H1 (cell line): Measurements from ENCODE around the gene MAP4K1. TPM values are rescaled to one million over a fixed set of nuclear protein-coding genes. Genes with fewer than 3 reads are reported as not detected.

ENCODE experiments used
- ATF3 ChIP-seq: IDR thresholded peaks from 2 replicates; pipeline ENCODE4 v1.6.1; 2011; ENCODE audit warnings: low read depth, mild to moderate bottlenecking, low read length; ENCODE audit not compliant: insufficient read depth
- CHD1 ChIP-seq: IDR thresholded peaks from 2 replicates; pipeline ENCODE4 v1.6.1; 2012; ENCODE audit warnings: low read depth, low read length, improper control_type of control experiment
- CHD7 ChIP-seq: fragments of 300-600 bp; sonication (generic); IDR thresholded peaks from 2 replicates; pipeline ENCODE4 v1.7.1; 2012; ENCODE audit warnings: low read length, moderate library complexity, mild to moderate bottlenecking, inconsistent platforms; ENCODE audit not compliant: insufficient replicate concordance
- FOSL1 ChIP-seq: IDR thresholded peaks from 2 replicates; pipeline ENCODE4 v1.6.1; 2011; ENCODE audit warnings: mild to moderate bottlenecking, low read depth, low read length, moderate library complexity; ENCODE audit not compliant: insufficient read depth
- KDM1A ChIP-seq: fragments of 200-600, 300-600 bp; sonication (generic); IDR thresholded peaks from 2 replicates; pipeline ENCODE4 v1.7.1; 2016; ENCODE audit warnings: mild to moderate bottlenecking, low read length, borderline replicate concordance
- NANOG ChIP-seq: IDR thresholded peaks from 2 replicates; pipeline ENCODE4 v1.6.1; 2011; ENCODE audit warnings: low read length, low read depth, mild to moderate bottlenecking, inconsistent platforms; ENCODE audit not compliant: insufficient read depth, poor library complexity, severe bottlenecking
- PHF8 ChIP-seq: fragments of 200-600 bp; sonication (generic); conservative IDR thresholded peaks from 2 replicates; pipeline ENCODE4 v1.7.1; 2012; ENCODE audit warnings: low read depth, mild to moderate bottlenecking, inconsistent platforms, low read length, moderate library complexity
- RAD21 ChIP-seq, 2 experiments: IDR thresholded peaks in 1 of 2; conservative IDR thresholded peaks in 1 of 2; 2 replicates each; pipeline ENCODE4 v1.6.1; 2011; ENCODE audit warnings: low read depth in 2 of 2, low read length in 2 of 2, improper control_type of control experiment in 1 of 2, inconsistent platforms in 1 of 2, mild to moderate bottlenecking in 1 of 2, moderate library complexity in 1 of 2
- SP1 ChIP-seq: IDR thresholded peaks from 2 replicates; pipeline ENCODE4 v1.6.1; 2011; ENCODE audit warnings: low read depth, low read length
- SP2 ChIP-seq: IDR thresholded peaks from 2 replicates; pipeline ENCODE4 v1.6.1; 2012; ENCODE audit warnings: mild to moderate bottlenecking, low read length, inconsistent platforms
- TCF12 ChIP-seq: IDR thresholded peaks from 2 replicates; pipeline ENCODE4 v1.6.1; 2011; ENCODE audit warnings: low read depth, mild to moderate bottlenecking, low read length
- polyA plus RNA-seq, 7 experiments: library from polyadenylated mRNA; depleted of rRNA in 3 of 7; stranded (reverse) in 5 of 7; unstranded in 2 of 7; fragments of >200 nt in 5 of 7; fragments of 200-250 nt in 2 of 7; gene quantifications; 1 replicate in 5 of 7; 2 replicates in 1 of 7; 4 replicates in 1 of 7; pipeline versions ENCODE4 v1.2.1 to v1.2.3, GENCODE V29; 2011 to 2013; ENCODE audit warnings: missing spikeins in 2 of 7, mixed read lengths in 2 of 7
- total RNA-seq: library from RNA; stranded (reverse); fragmentation: NEBNext Ultra II Directional; extraction: Animal tissue kit (Norgen Biotek cat#: 25700); gene quantifications from 2 replicates; pipeline ENCODE4 v1.2.1, GENCODE V29; 2021

MAP4K1 gene
- total and polyA plus RNA-seq, 2 of the 8 experiments (the other 6 are each of a cell fraction or from before 2014, with no cell fraction given), result 9.0 to 10.4 TPM

DNA sequence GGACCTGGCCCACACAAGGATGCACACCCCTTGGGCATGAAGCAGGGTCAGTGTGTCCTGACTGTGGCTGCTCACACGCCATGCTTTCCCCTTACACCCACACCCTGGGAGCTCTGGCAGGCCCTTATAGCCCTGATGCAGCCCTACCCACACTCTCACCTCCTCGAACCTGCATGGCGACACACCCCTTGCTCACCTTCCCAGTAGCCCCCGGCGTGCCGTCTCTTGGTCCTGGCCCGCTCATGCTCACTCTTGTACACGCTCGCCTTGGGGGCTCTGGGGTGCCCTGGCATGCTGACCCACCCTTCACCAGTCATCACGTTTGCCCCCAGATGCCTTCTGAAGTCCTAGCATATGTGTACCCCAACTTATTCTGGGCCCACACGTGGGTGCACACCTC is 56.1 kb downstream of the MAP4K1 start (continued):
- TF ChIP-seq CHD7 (no peak), TCF12 (no peak), PHF8 (no peak), ATF3 (no peak), NANOG (no peak), SP1 (no peak), KDM1A (no peak), CHD1 (no peak), FOSL1 (no peak), SP2 (no peak), RAD21 (IDR thresholded peaks at IDR 0.05 in 1 of 2, conservative IDR thresholded peaks at IDR 0.05 in 1 of 2; ENCODE audit: low read depth in 2 of 2, low read length in 2 of 2) (no peak)
